ENCODE measurements around the gene DSC3.

DNA sequence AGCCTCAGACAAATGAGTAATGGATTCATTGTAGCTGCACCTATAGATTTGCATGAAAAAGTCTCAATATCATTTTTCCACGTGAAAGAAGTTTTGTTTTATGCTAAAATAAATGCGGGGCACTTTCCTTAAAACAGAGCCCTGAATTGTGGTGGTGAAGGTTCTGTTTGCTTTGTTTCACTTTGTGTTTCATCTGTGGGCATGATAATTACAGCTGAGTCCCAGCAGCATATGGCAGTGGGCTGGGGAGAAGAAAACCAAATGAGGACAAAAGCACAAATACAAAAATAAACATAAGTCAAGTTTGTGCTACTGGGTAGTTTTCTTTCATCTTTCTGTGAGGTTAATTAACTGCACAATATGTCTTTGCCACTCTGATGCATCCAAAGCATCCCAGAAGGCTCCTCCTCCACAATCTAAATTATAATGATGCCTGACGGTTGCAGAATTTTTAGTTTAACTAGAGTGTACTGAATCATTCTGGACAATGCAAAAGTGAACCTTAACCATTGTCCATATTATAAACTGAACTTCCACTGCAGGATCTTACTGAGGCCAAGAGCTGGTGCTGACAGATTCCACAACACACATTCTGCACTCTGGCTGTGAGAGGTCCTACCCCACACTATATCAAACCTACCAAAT, 97.6 kb downstream of the DSC3 start:
- TF ChIP-seq EZH2phosphoT487 (IDR thresholded peaks at IDR 0.05; ENCODE audit: low read depth, severe bottlenecking, unreplicated experiment), result no peak
- TF ChIP-seq, protein P1, sequence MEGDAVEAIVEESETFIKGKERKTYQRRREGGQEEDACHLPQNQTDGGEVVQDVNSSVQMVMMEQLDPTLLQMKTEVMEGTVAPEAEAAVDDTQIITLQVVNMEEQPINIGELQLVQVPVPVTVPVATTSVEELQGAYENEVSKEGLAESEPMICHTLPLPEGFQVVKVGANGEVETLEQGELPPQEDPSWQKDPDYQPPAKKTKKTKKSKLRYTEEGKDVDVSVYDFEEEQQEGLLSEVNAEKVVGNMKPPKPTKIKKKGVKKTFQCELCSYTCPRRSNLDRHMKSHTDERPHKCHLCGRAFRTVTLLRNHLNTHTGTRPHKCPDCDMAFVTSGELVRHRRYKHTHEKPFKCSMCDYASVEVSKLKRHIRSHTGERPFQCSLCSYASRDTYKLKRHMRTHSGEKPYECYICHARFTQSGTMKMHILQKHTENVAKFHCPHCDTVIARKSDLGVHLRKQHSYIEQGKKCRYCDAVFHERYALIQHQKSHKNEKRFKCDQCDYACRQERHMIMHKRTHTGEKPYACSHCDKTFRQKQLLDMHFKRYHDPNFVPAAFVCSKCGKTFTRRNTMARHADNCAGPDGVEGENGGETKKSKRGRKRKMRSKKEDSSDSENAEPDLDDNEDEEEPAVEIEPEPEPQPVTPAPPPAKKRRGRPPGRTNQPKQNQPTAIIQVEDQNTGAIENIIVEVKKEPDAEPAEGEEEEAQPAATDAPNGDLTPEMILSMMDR (IDR thresholded peaks at IDR 0.05; ENCODE audit: poor library complexity), result no peak

All from hepatocyte (in vitro differentiated cells).